GM12875 (cell line): Measurements from ENCODE around the gene NR1D1.

Experiments used
- H3K4me3 ChIP-seq: one replicate; pipeline ENCODE4 v1.5.1; 2011; ENCODE audit warnings: low read depth, low read length, control low read depth
- CTCF ChIP-seq: IDR thresholded peaks from 2 replicates; pipeline ENCODE4 v1.5.1; 2011; ENCODE audit warnings: low read depth, mild to moderate bottlenecking, control low read depth, inconsistent platforms, low read length, moderate library complexity, borderline replicate concordance; ENCODE audit not compliant: insufficient read depth

NR1D1 gene

GRCh38 chr17:40093580-40094201 lies 6.7 kb downstream of the NR1D1 start:
- no peak overlapping the region for H3K4me3 ChIP-seq
- no peak for TF ChIP-seq CTCF

- no peak overlapping the region for H3K4me3 ChIP-seq
- TF ChIP-seq CTCF, result no peak
Observed at GRCh38 chr17:40093005-40093579, 7.3 kb downstream of the NR1D1 start.

- TF ChIP-seq CTCF, result no peak
- no peak overlapping the region for H3K4me3 ChIP-seq
Observed at GRCh38 chr17:40092581-40092980, 7.8 kb downstream of the NR1D1 start.

- no peak overlapping the region for H3K4me3 ChIP-seq
- TF ChIP-seq CTCF, result no peak
Observed at GRCh38 chr17:40091691-40092397, 8.5 kb downstream of the NR1D1 start.

GRCh38 chr17:40090237-40091119 lies 9.9 kb downstream of the NR1D1 start:
- TF ChIP-seq CTCF, result no peak
- H3K4me3 ChIP-seq, result no peak overlapping the region

- no peak overlapping the region for H3K4me3 ChIP-seq
- TF ChIP-seq CTCF, result no peak
Observed at GRCh38 chr17:40089077-40089895, 11.1 kb downstream of the NR1D1 start.
